ENCODE data around the gene DLL4.

- TF ChIP-seq CTCF (IDR thresholded peaks at IDR 0.05 in 2 of 3, conservative IDR thresholded peaks at IDR 0.05 in 1 of 3; ENCODE audit: borderline replicate concordance in 1 of 3, insufficient read depth in 1 of 3, low read depth in 2 of 3, low read length in 2 of 3), result no peak
- no peak for TF ChIP-seq CBX3 (IDR thresholded peaks at IDR 0.05; ENCODE audit: low read depth)
- TF ChIP-seq SRF (IDR thresholded peaks at IDR 0.05; ENCODE audit: low read depth), result no peak
- no peak for TF ChIP-seq EZH2 (IDR thresholded peaks at IDR 0.05)
- no peak for TF ChIP-seq POLR2AphosphoS5 (IDR thresholded peaks at IDR 0.05; ENCODE audit: low read depth, low read length)
- TF ChIP-seq MAX (IDR thresholded peaks at IDR 0.05), result no peak
These were observed 13.5 kb upstream of the DLL4 start for GRCh38 chr15:40915679-40916078.

Data from HCT116 (cell line).